Spleen (tissue), 11 donors: ENCODE data around the gene LRRC57. TPM values are rescaled to one million over a fixed set of nuclear protein-coding genes. Genes with fewer than 3 reads are reported as not detected.

Experiments used
- DNase-seq: peaks from one replicate; pipeline ENCODE4 v3.0.0-alpha.2; 2020
- H3K27ac ChIP-seq, 8 donors: fragments of 200-600 bp; sonication (generic) in 7 of 8; 1 replicate in 4 of 8; 2 replicates in 4 of 8; pipeline versions ENCODE4 v1.5.0 to v1.8.0; 2016 to 2021; ENCODE audit warnings: inconsistent platforms in 4 of 8, mild to moderate bottlenecking in 4 of 8, moderate library complexity in 1 of 8
- H3K27me3 ChIP-seq, 7 donors: fragments of 200-600 bp; sonication (generic) in 6 of 7; replicated peaks in 1 of 7; 1 replicate in 4 of 7; 2 replicates in 3 of 7; pipeline versions ENCODE4 v1.5.0 to v1.8.0; 2016 to 2021; ENCODE audit warnings: inconsistent platforms in 3 of 7, mild to moderate bottlenecking in 1 of 7
- H3K36me3 ChIP-seq, 6 donors: fragments of 200-600 bp; sonication (generic) in 5 of 6; 1 replicate in 4 of 6; 2 replicates in 2 of 6; pipeline versions ENCODE4 v1.5.0 to v1.8.0; 2016 to 2021; ENCODE audit warnings: inconsistent platforms in 2 of 6
- H3K4me1 ChIP-seq, 6 donors: fragments of 200-600 bp; sonication (generic) in 5 of 6; 1 replicate in 3 of 6; 2 replicates in 3 of 6; pipeline versions ENCODE4 v1.5.0 to v1.8.0; 2016 to 2021; ENCODE audit warnings: inconsistent platforms in 3 of 6
- H3K4me3 ChIP-seq, 8 donors: fragments of 200-600 bp; sonication (generic) in 7 of 8; 1 replicate in 4 of 8; 2 replicates in 4 of 8; pipeline versions ENCODE4 v1.5.0 to v1.8.0; 2016 to 2021; ENCODE audit warnings: inconsistent platforms in 4 of 8, mild to moderate bottlenecking in 4 of 8, moderate library complexity in 2 of 8
- H3K9me3 ChIP-seq, 8 donors: fragments of 200-600 bp; sonication (generic) in 7 of 8; 1 replicate in 4 of 8; 2 replicates in 4 of 8; pipeline versions ENCODE4 v1.5.0 to v1.8.0; 2016 to 2021; ENCODE audit warnings: inconsistent platforms in 4 of 8
- POLR2A ChIP-seq, 3 donors: fragments of 450-650 bp; IDR thresholded peaks; one replicate each; pipeline ENCODE4 v1.5.1; 2017; ENCODE audit warnings: antibody characterized with exemption in 3 of 3, mild to moderate bottlenecking in 1 of 3
- POLR2AphosphoS5 ChIP-seq, 3 donors: sonication (generic); formaldehyde crosslinking; IDR thresholded peaks; one replicate each; pipeline ENCODE4 v1.5.1; 2017; ENCODE audit warnings: antibody characterized with exemption in 3 of 3
- WGBS, 5 donors: extraction: QIAGEN DNeasy Blood & Tissue Kit in 3 of 5; methylation state at CpG; one replicate each; pipeline versions ENCODE4 v1.1.5 to v1.1.7; 2013 to 2018; 5-methylcytosine and 5-hydroxymethylcytosine counted together
- intact Hi-C: fragments of 100-400 bp; cut with DNase I; formaldehyde crosslinking; loops from one replicate; pipeline ENCODE4 v1.15.0; 2023; ENCODE audit warnings: low total_unique reads
- polyA plus RNA-seq, 3 donors: library from polyadenylated mRNA; stranded (reverse); fragments of 200-250 nt; gene quantifications; one replicate each; pipeline ENCODE4 v1.2.1, GENCODE V29; 2013
- total RNA-seq, 7 donors: library from RNA; depleted of rRNA in 3 of 7; stranded (reverse); fragments of >200 nt in 3 of 7; fragmentation: NEBNext Ultra II Directional in 4 of 7; extraction: Animal tissue kit (Norgen Biotek cat#: 25700) in 4 of 7; gene quantifications; one replicate each; pipeline versions ENCODE4 v1.1.0 to v1.2.1, GENCODE V29; 2016 to 2021
- TF ChIP-seq, protein P1 (sequence below), 11 experiments: fragments of 200-600 bp in 7 of 11; fragments of 450-650 bp in 4 of 11; sonication (generic) in 4 of 11; IDR thresholded peaks in 8 of 11; conservative IDR thresholded peaks in 3 of 11; 1 replicate in 7 of 11; 2 replicates in 4 of 11; pipeline versions ENCODE4 v1.4.0 to v1.8.0; 2016 to 2021; ENCODE audit warnings: antibody characterized with exemption in 11 of 11, inconsistent platforms in 4 of 11, mild to moderate bottlenecking in 1 of 11
- donor health status: healthy with polysubstance abuse.
- donor health status: DM: no; HTN: no; CAD: no; lungs with moderate emphysema.
- donor health status: DM: no; HTN: no; CAD: no.
- donor health status: Bipolar disorder and iron deficiency.
- donor health status: healthy.
- donor health status: DM: no; HTN: no; CAD: no.
- donor health status: DM: yes; HTN: yes; CAD: no.

Gene LRRC57
- total and polyA plus RNA-seq, 10 donors, result 3.9 to 21.4 (median 16.3) TPM

DNA sequence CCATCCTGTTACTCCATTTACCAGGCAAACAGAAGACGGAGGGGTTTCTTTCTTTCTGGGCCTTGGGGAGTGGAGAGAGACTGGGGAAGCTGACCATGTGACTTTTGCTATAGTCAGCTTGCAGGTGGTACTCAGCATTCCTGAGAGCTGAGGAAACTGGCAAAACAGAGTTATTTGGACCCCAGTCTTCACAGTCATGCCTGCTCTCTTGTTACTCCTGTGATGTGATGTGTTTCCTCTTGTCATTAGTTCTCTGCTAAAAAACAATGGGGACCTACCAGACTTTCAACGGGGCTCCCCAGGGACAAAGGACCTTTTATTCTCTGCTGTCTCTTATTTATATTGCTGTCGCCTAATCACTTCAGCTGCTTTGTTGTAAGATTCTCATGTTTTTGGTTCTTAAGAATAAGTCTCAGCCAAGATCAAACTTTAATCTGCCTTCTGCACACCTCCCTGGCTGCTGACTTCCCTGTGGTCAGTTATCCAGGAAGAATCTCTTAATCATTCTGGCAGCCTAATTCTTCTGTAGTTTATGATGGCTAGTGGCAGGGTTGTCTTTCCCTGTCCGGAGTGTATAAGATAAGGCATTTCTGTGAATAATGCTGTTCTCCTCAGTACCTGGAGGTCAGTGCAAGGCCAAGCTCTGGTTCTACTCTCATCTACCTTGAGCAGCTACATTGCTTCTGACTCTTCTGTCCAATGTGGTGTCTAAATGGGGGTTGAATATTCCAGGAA lies 35.6 kb upstream of the LRRC57 start:
- intact Hi-C loops, result no loop called here
- H3K4me1 ChIP-seq, result peaks cover 20 to 46% (median 31%) of the 10 kb centered on the region in 6 donors
- peaks cover 0 to 3% (median 0%) of the 10 kb centered on the region in 7 donors for H3K27me3 ChIP-seq
- H3K9me3 ChIP-seq, result no peaks in the 10 kb centered on the region
- no peak overlapping the region for H3K4me3 ChIP-seq
- no peak for DNase-seq
- peaks cover 0 to 9% (median 0%) of the 10 kb centered on the region in 6 donors for H3K36me3 ChIP-seq
- TF ChIP-seq POLR2A (IDR thresholded peaks at IDR 0.05) (no peak), POLR2AphosphoS5 (IDR thresholded peaks at IDR 0.05) (no peak)
- TF ChIP-seq, protein P1, sequence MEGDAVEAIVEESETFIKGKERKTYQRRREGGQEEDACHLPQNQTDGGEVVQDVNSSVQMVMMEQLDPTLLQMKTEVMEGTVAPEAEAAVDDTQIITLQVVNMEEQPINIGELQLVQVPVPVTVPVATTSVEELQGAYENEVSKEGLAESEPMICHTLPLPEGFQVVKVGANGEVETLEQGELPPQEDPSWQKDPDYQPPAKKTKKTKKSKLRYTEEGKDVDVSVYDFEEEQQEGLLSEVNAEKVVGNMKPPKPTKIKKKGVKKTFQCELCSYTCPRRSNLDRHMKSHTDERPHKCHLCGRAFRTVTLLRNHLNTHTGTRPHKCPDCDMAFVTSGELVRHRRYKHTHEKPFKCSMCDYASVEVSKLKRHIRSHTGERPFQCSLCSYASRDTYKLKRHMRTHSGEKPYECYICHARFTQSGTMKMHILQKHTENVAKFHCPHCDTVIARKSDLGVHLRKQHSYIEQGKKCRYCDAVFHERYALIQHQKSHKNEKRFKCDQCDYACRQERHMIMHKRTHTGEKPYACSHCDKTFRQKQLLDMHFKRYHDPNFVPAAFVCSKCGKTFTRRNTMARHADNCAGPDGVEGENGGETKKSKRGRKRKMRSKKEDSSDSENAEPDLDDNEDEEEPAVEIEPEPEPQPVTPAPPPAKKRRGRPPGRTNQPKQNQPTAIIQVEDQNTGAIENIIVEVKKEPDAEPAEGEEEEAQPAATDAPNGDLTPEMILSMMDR (IDR thresholded peaks at IDR 0.05 in 8 of 11, conservative IDR thresholded peaks at IDR 0.05 in 3 of 11), result no peak
- WGBS, 5 donors, result 38 to 51% (median 39%) methylated on average over 4 of the region's 4 CpGs
- H3K27ac ChIP-seq, result peak overlapping the region in 3 of 8 donors; percentile 9 to 87 (median 82)

GRCh38 chr15:42582569-42583375 lies 34.2 kb upstream of the LRRC57 start:
- Histone ChIP-seq H3K4me3 (no peak overlapping the region), H3K36me3 (peaks cover 0 to 9% (median 0%) of the 10 kb centered on the region in 6 donors), H3K4me1 (peaks cover 20 to 51% (median 31%) of the 10 kb centered on the region in 6 donors), H3K27me3 (peaks cover 0 to 3% (median 0%) of the 10 kb centered on the region in 7 donors), H3K9me3 (no peaks in the 10 kb centered on the region), H3K27ac (peak overlapping the region in 7 of 8 donors; percentile 8 to 91 (median 83))
- intact Hi-C loops, result no loop called here
- TF ChIP-seq POLR2AphosphoS5 (IDR thresholded peaks at IDR 0.05) (no peak), POLR2A (IDR thresholded peaks at IDR 0.05) (peak in 1 of 3 donors; percentile 12)
- TF ChIP-seq, protein P1 (IDR thresholded peaks at IDR 0.05 in 8 of 11, conservative IDR thresholded peaks at IDR 0.05 in 3 of 11), result no peak
- 65 to 81% (median 74%) methylated on average over 8 of the region's 8 CpGs for WGBS, 5 donors
- DNase-seq, result no peak

- intact Hi-C loops, result no loop called here
- peak; percentile 97 for DNase-seq
- 0 to 1% (median 1%) methylated on average over 16 to 37 of the region's 37 CpGs for WGBS, 5 donors
These were observed 32.7 kb upstream of the LRRC57 start for GRCh38 chr15:42581272-42581730.

More at GRCh38 chr15:42581272-42581730, 32.7 kb upstream of the LRRC57 start:
- TF ChIP-seq POLR2AphosphoS5 (IDR thresholded peaks at IDR 0.05) (peak; percentile 76 to 88 (median 88)), POLR2A (IDR thresholded peaks at IDR 0.05) (no peak)
- TF ChIP-seq, protein P1 (IDR thresholded peaks at IDR 0.05 in 8 of 11, conservative IDR thresholded peaks at IDR 0.05 in 3 of 11), result peak in 1 of 11 experiments; percentile 15
- no peaks in the 10 kb centered on the region for H3K9me3 ChIP-seq
- H3K36me3 ChIP-seq, result peaks cover 0 to 6% (median 0%) of the 10 kb centered on the region in 6 donors
- H3K27me3 ChIP-seq, result peaks cover 0 to 11% (median 0%) of the 10 kb centered on the region in 7 donors
- H3K4me3 ChIP-seq, result peak overlapping the region; percentile 28 to 75 (median 42)
- peaks cover 22 to 65% (median 44%) of the 10 kb centered on the region in 6 donors for H3K4me1 ChIP-seq
- peak overlapping the region; percentile 81 to 91 (median 86) for H3K27ac ChIP-seq
